Suppressor macrophage (primary cell): ENCODE results near the gene GNA15.

Source experiments
- DNase-seq, 4 experiments: peaks; one replicate each; pipeline ENCODE4 v3.0.0-alpha.2; 2020 to 2022

The GNA15 gene

GRCh38 chr19:3106509-3107141 lies 29.2 kb upstream of the GNA15 start:
- no peak for DNase-seq

- DNase-seq = no peak
Measured at GRCh38 chr19:3107658-3108057, 28.2 kb upstream of the GNA15 start.

- peak; percentile 66 to 87 (median 78) for DNase-seq
Measured at GRCh38 chr19:3108775-3109174, 27.1 kb upstream of the GNA15 start.

- no peak for DNase-seq
Measured at GRCh38 chr19:3109491-3109890, 26.3 kb upstream of the GNA15 start.

GRCh38 chr19:3110126-3110825 lies 25.6 kb upstream of the GNA15 start:
- no peak for DNase-seq

GRCh38 chr19:3111586-3112247 lies 24.1 kb upstream of the GNA15 start:
- no peak for DNase-seq

- no peak for DNase-seq
Measured at GRCh38 chr19:3112375-3113099, 23.3 kb upstream of the GNA15 start.

- DNase-seq = no peak
Measured at GRCh38 chr19:3113100-3114017, 22.5 kb upstream of the GNA15 start.

- DNase-seq = no peak
Measured at GRCh38 chr19:3114018-3114726, 21.7 kb upstream of the GNA15 start.

GRCh38 chr19:3114811-3115210 lies 21.0 kb upstream of the GNA15 start:
- DNase-seq = no peak

- DNase-seq = no peak
Measured at GRCh38 chr19:3115411-3115810, 20.4 kb upstream of the GNA15 start.

- DNase-seq = no peak
Measured at GRCh38 chr19:3115916-3116602, 19.8 kb upstream of the GNA15 start.

GRCh38 chr19:3116621-3117020 lies 19.2 kb upstream of the GNA15 start:
- no peak for DNase-seq

GRCh38 chr19:3117716-3118115 lies 18.1 kb upstream of the GNA15 start:
- no peak for DNase-seq

GRCh38 chr19:3118232-3119070 lies 17.4 kb upstream of the GNA15 start:
- no peak for DNase-seq

GRCh38 chr19:3119071-3119595 lies 16.7 kb upstream of the GNA15 start:
- no peak for DNase-seq

GRCh38 chr19:3119693-3120380 lies 16.0 kb upstream of the GNA15 start:
- no peak for DNase-seq

GRCh38 chr19:3120611-3121276 lies 15.1 kb upstream of the GNA15 start:
- no peak for DNase-seq
